ENCODE measurements around the gene TRIM32. TPM values are rescaled to one million over a fixed set of nuclear protein-coding genes. Genes with fewer than 3 reads are reported as not detected.

The TRIM32 gene
- total RNA-seq, 1 experiment from 2014 or later, result 17.8 TPM

GRCh38 chr9:116741086-116741740 is 54.1 kb downstream of the TRIM32 start:
- Mint-ChIP-seq H3K27ac (ENCODE audit: low read depth, unreplicated experiment) (no peak overlapping the region), H3K4me3 (ENCODE audit: unreplicated experiment) (no peak overlapping the region), H3K4me1 (ENCODE audit: insufficient read depth, unreplicated experiment) (peaks cover 9% of the 10 kb centered on the region), H3K27me3 (ENCODE audit: insufficient read depth, unreplicated experiment) (no peaks in the 10 kb centered on the region), H3K36me3 (ENCODE audit: insufficient read depth, unreplicated experiment) (no peaks in the 10 kb centered on the region), H3K9me3 (ENCODE audit: unreplicated experiment) (no peaks in the 10 kb centered on the region)
- intact Hi-C loops (cut with micrococcal nuclease), result no loop called here
- no TSS peak for BruUV-seq (replicated peaks)
- no peak for TF ChIP-seq CTCF (IDR thresholded peaks at IDR 0.05; ENCODE audit: unreplicated experiment)
- CTCF ChIA-PET, result interaction anchor here (0.6 to 12.1 kb wide), 3 partner anchors 20 to 351 kb away, joined by 3 to 483 read pairs (median 5); no protein-coding TSS in a partner anchor
- POLR2A ChIA-PET, result interaction anchor here (0.9 to 1.8 kb wide), 2 partner anchors 9 to 115 kb away, joined by 3 to 5 read pairs; no protein-coding TSS in a partner anchor
- no peak for DNase-seq (ENCODE audit: unreplicated experiment)

GRCh38 chr9:116741742-116742141 is 54.6 kb downstream of the TRIM32 start:
- no peak for DNase-seq (ENCODE audit: unreplicated experiment)
- intact Hi-C loops (cut with micrococcal nuclease), result no loop called here
- Mint-ChIP-seq H3K36me3 (ENCODE audit: insufficient read depth, unreplicated experiment) (no peaks in the 10 kb centered on the region), H3K9me3 (ENCODE audit: unreplicated experiment) (no peaks in the 10 kb centered on the region), H3K27me3 (ENCODE audit: insufficient read depth, unreplicated experiment) (no peaks in the 10 kb centered on the region), H3K27ac (ENCODE audit: low read depth, unreplicated experiment) (no peak overlapping the region), H3K4me3 (ENCODE audit: unreplicated experiment) (no peak overlapping the region), H3K4me1 (ENCODE audit: insufficient read depth, unreplicated experiment) (peaks cover 7% of the 10 kb centered on the region)
- ChIA-PET CTCF (interaction anchor here (0.8 to 12.1 kb wide), 3 partner anchors 19 to 165 kb away, joined by 3 to 483 read pairs (median 3); no protein-coding TSS in a partner anchor), POLR2A (interaction anchor here (1.8 kb wide), 1 partner anchor 114 kb away, joined by 5 read pairs; no protein-coding TSS in a partner anchor)
- no peak for TF ChIP-seq CTCF (IDR thresholded peaks at IDR 0.05; ENCODE audit: unreplicated experiment)
- no TSS peak for BruUV-seq (replicated peaks)

GRCh38 chr9:116749176-116749575 is 62.1 kb downstream of the TRIM32 start:
- TF ChIP-seq CTCF (IDR thresholded peaks at IDR 0.05; ENCODE audit: unreplicated experiment), result no peak
- peaks cover 9% of the 10 kb centered on the region for H3K4me1 Mint-ChIP-seq (ENCODE audit: insufficient read depth, unreplicated experiment)
- CTCF ChIA-PET, result interaction anchor here (2.0 to 3.2 kb wide), 2 partner anchors 12 to 112 kb away, joined by 11 to 19 read pairs; no protein-coding TSS in a partner anchor
- H3K36me3 Mint-ChIP-seq (ENCODE audit: insufficient read depth, unreplicated experiment), result no peaks in the 10 kb centered on the region
- H3K9me3 Mint-ChIP-seq (ENCODE audit: unreplicated experiment), result no peaks in the 10 kb centered on the region
- POLR2A ChIA-PET, result no interaction called here
- no peaks in the 10 kb centered on the region for H3K27me3 Mint-ChIP-seq (ENCODE audit: insufficient read depth, unreplicated experiment)
- H3K4me3 Mint-ChIP-seq (ENCODE audit: unreplicated experiment), result no peak overlapping the region
- no peak overlapping the region for H3K27ac Mint-ChIP-seq (ENCODE audit: low read depth, unreplicated experiment)
- DNase-seq (ENCODE audit: unreplicated experiment), result no peak
- BruUV-seq (replicated peaks), result no TSS peak
- intact Hi-C loops (cut with micrococcal nuclease), result no loop called here

- POLR2A ChIA-PET, result interaction anchor here (0.6 to 1.0 kb wide), 4 partner anchors 9 to 796 kb away, joined by 3 read pairs; no protein-coding TSS in a partner anchor
- no peaks in the 10 kb centered on the region for H3K27me3 Mint-ChIP-seq (ENCODE audit: insufficient read depth, unreplicated experiment)
- intact Hi-C loops (cut with micrococcal nuclease), result no loop called here
- no peak overlapping the region for H3K27ac Mint-ChIP-seq (ENCODE audit: low read depth, unreplicated experiment)
- H3K4me3 Mint-ChIP-seq (ENCODE audit: unreplicated experiment), result no peak overlapping the region
- BruUV-seq (replicated peaks), result no TSS peak
- CTCF ChIA-PET, result interaction anchor here (2.0 to 3.2 kb wide), 2 partner anchors 12 to 111 kb away, joined by 11 to 19 read pairs; no protein-coding TSS in a partner anchor
- peaks cover 9% of the 10 kb centered on the region for H3K4me1 Mint-ChIP-seq (ENCODE audit: insufficient read depth, unreplicated experiment)
- no peak for TF ChIP-seq CTCF (IDR thresholded peaks at IDR 0.05; ENCODE audit: unreplicated experiment)
- H3K36me3 Mint-ChIP-seq (ENCODE audit: insufficient read depth, unreplicated experiment), result no peaks in the 10 kb centered on the region
- no peaks in the 10 kb centered on the region for H3K9me3 Mint-ChIP-seq (ENCODE audit: unreplicated experiment)
- no peak for DNase-seq (ENCODE audit: unreplicated experiment)
These were observed 62.7 kb downstream of the TRIM32 start for GRCh38 chr9:116749772-116750171.

Measured in MCF 10A (cell line).